ENCODE measurements around the gene SLC25A23.

Gene SLC25A23

DNA sequence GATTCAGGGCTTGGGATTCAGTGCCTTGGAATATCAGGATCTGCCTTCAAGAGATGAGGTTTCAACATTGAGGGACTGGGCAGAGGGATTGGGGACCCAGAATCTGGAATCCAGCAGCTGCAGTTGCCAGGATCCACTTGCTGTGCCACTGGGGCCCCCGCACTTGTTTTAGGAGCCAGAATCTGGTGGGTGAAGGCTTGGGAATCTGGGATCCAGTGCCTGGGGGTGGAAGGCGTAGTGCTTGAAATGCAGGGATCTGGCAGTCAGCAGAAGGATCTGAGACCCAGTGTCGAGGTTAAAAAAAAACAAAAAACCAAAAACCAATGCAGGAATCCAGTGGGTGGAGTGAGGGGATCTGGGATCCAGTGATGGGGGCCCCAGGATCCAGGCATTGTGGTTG is 18.7 kb downstream of the SLC25A23 start:
- Histone ChIP-seq H3K4me2 (ENCODE audit: low read depth, low read length) (no peak overlapping the region), H3K36me3 (replicated peaks; ENCODE audit: insufficient read depth, low read length) (no peaks in the 10 kb centered on the region), H4K20me1 (ENCODE audit: insufficient read depth, low read length) (no peaks in the 10 kb centered on the region), H3K4me1 (ENCODE audit: low read length) (no peaks in the 10 kb centered on the region), H2AFZ (ENCODE audit: low read length) (no peak overlapping the region), H3K9ac (ENCODE audit: low read length) (no peak overlapping the region), H3K79me2 (ENCODE audit: low read length) (no peaks in the 10 kb centered on the region), H3F3A (ENCODE audit: insufficient read depth, low read length) (no peaks in the 10 kb centered on the region), H3K4me3 (ENCODE audit: low read length) (no peak overlapping the region), H3K27me3 (replicated peaks; ENCODE audit: insufficient read depth, low read length) (peaks cover 15% of the 10 kb centered on the region), H3K9me3 (replicated peaks; ENCODE audit: insufficient read depth, low read length) (no peaks in the 10 kb centered on the region), H3K27ac (ENCODE audit: low read length) (no peak overlapping the region), H3K9me2 (replicated peaks; ENCODE audit: insufficient read depth, low read length) (no peaks in the 10 kb centered on the region)
- DNase-seq: no peak
- TF ChIP-seq, protein P1, sequence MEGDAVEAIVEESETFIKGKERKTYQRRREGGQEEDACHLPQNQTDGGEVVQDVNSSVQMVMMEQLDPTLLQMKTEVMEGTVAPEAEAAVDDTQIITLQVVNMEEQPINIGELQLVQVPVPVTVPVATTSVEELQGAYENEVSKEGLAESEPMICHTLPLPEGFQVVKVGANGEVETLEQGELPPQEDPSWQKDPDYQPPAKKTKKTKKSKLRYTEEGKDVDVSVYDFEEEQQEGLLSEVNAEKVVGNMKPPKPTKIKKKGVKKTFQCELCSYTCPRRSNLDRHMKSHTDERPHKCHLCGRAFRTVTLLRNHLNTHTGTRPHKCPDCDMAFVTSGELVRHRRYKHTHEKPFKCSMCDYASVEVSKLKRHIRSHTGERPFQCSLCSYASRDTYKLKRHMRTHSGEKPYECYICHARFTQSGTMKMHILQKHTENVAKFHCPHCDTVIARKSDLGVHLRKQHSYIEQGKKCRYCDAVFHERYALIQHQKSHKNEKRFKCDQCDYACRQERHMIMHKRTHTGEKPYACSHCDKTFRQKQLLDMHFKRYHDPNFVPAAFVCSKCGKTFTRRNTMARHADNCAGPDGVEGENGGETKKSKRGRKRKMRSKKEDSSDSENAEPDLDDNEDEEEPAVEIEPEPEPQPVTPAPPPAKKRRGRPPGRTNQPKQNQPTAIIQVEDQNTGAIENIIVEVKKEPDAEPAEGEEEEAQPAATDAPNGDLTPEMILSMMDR (IDR thresholded peaks at IDR 0.05; ENCODE audit: low read length): no peak
- TF ChIP-seq EZH2phosphoT487 (IDR thresholded peaks at IDR 0.05; ENCODE audit: low read length): no peak
- no peak for TF ChIP-seq EZH2 (optimal IDR thresholded peaks at IDR 0.05; ENCODE audit: low read depth, low read length)

DNA sequence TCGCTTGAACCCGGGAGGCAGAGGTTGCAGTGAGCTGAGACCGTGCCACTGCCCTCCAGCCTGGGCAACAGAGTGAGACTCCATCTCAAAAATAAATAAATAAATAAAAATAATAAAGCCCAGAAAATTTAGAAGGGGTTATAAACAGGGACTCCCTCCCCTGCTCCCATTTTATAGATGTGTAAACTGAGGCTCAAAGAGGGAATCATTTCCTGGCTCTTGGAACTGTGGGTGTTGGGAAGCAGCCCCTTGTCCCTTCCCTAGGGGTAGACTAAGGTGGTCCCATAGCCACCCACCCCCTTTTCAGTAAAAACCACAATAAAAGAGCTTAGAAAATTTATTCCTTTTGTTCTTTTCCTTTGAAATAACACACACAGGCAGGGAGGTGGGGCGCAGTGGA is 19.8 kb downstream of the SLC25A23 start:
- Histone ChIP-seq H3K36me3 (replicated peaks; ENCODE audit: insufficient read depth, low read length) (no peaks in the 10 kb centered on the region), H3K9me3 (replicated peaks; ENCODE audit: insufficient read depth, low read length) (no peaks in the 10 kb centered on the region), H3K9me2 (replicated peaks; ENCODE audit: insufficient read depth, low read length) (no peaks in the 10 kb centered on the region), H3K27ac (ENCODE audit: low read length) (no peak overlapping the region), H3K4me3 (ENCODE audit: low read length) (no peak overlapping the region), H3K4me1 (ENCODE audit: low read length) (no peaks in the 10 kb centered on the region), H3K27me3 (replicated peaks; ENCODE audit: insufficient read depth, low read length) (peaks cover 15% of the 10 kb centered on the region), H2AFZ (ENCODE audit: low read length) (no peak overlapping the region), H3K9ac (ENCODE audit: low read length) (no peak overlapping the region), H3K79me2 (ENCODE audit: low read length) (no peaks in the 10 kb centered on the region), H3F3A (ENCODE audit: insufficient read depth, low read length) (no peaks in the 10 kb centered on the region), H4K20me1 (ENCODE audit: insufficient read depth, low read length) (no peaks in the 10 kb centered on the region), H3K4me2 (ENCODE audit: low read depth, low read length) (no peak overlapping the region)
- no peak for DNase-seq
- TF ChIP-seq EZH2phosphoT487 (IDR thresholded peaks at IDR 0.05; ENCODE audit: low read length) (no peak), EZH2 (optimal IDR thresholded peaks at IDR 0.05; ENCODE audit: low read depth, low read length) (no peak)
- TF ChIP-seq, protein P1 (IDR thresholded peaks at IDR 0.05; ENCODE audit: low read length): no peak

DNA sequence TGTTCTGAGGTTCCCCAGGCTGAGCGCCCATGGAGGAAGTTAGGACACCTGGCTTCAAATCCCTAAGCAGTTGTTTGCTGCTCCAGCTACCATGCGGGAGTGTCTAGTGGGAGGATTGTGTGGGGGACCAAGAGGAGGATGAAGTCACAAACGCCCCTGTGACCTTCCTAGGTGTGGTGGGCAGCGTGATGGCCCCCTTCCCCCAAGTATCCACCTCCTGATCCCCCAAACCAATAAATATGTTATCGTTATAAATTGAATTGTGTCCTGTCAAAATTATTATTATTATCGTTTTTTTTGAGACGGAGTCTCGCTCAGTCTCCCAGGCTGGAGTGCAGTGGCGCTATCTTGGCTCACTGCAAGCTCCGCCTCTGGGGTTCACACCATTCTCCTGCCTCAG is 25.9 kb downstream of the SLC25A23 start, which contains the start of gene SLC25A41:
SLC25A41 (minus strand) TSS at position 101 of the 400 bp plus-strand sequence; CDS start at position 31, 70 bp downstream.
- Histone ChIP-seq H2AFZ (ENCODE audit: low read length) (no peak within 1 kb of the TSS), H3K36me3 (replicated peaks; ENCODE audit: insufficient read depth, low read length) (no peaks in the 10 kb centered on the region), H4K20me1 (ENCODE audit: insufficient read depth, low read length) (no peaks in the 10 kb centered on the region), H3K27ac (ENCODE audit: low read length) (no peak within 1 kb of the TSS), H3K9me3 (replicated peaks; ENCODE audit: insufficient read depth, low read length) (no peaks in the 10 kb centered on the region), H3K27me3 (replicated peaks; ENCODE audit: insufficient read depth, low read length) (peaks cover 18% of the 10 kb centered on the region; the same call in 1 of the 2 replicates), H3K9ac (ENCODE audit: low read length) (no peak within 1 kb of the TSS), H3K4me1 (ENCODE audit: low read length) (no peaks in the 10 kb centered on the region), H3K4me3 (ENCODE audit: low read length) (no peak within 1 kb of the TSS), H3K9me2 (replicated peaks; ENCODE audit: insufficient read depth, low read length) (no peaks in the 10 kb centered on the region), H3K79me2 (ENCODE audit: low read length) (no peaks in the 10 kb centered on the region), H3F3A (ENCODE audit: insufficient read depth, low read length) (no peaks in the 10 kb centered on the region), H3K4me2 (ENCODE audit: low read depth, low read length) (no peak within 1 kb of the TSS)
- no peak for DNase-seq
- TF ChIP-seq, protein P1 (IDR thresholded peaks at IDR 0.05; ENCODE audit: low read length): no peak
- TF ChIP-seq EZH2phosphoT487 (IDR thresholded peaks at IDR 0.05; ENCODE audit: low read length): no peak
- no peak for TF ChIP-seq EZH2 (optimal IDR thresholded peaks at IDR 0.05; ENCODE audit: low read depth, low read length)
